Sigmoid colon (tissue), 4 donors: ENCODE results near the gene EBP.

ENCODE experiments used
- CTCF ChIP-seq, 4 experiments: fragments of 450-650 bp in 3 of 4; fragments of 200-600 bp in 1 of 4; IDR thresholded peaks; one replicate each; pipeline ENCODE4 v1.5.1; 2016 to 2019; ENCODE audit warnings: antibody characterized with exemption in 4 of 4, mild to moderate bottlenecking in 3 of 4, moderate library complexity in 2 of 4
- EP300 ChIP-seq, 4 donors: sonication (generic); formaldehyde crosslinking; IDR thresholded peaks; one replicate each; pipeline ENCODE4 v1.6.1; 2017; ENCODE audit warnings: antibody characterized with exemption in 4 of 4
- POLR2A ChIP-seq, 2 donors: fragments of 450-650 bp; IDR thresholded peaks; one replicate each; pipeline ENCODE4 v1.6.1; 2016; ENCODE audit warnings: antibody characterized with exemption in 2 of 2, mild to moderate bottlenecking in 2 of 2, moderate library complexity in 2 of 2

GRCh38 chrX:48489296-48489695 lies 32.3 kb upstream of the EBP start:
- TF ChIP-seq POLR2A (IDR thresholded peaks at IDR 0.05) (no peak), CTCF (IDR thresholded peaks at IDR 0.05) (no peak), EP300 (IDR thresholded peaks at IDR 0.05) (no peak)
